Subcutaneous preadipocyte (primary cell): ENCODE measurements around the gene TREM1. TPM values are rescaled to one million over a fixed set of nuclear protein-coding genes. Genes with fewer than 3 reads are reported as not detected.

Source experiments
- small RNA-seq: library from RNA; depleted of rRNA; stranded (forward); fragments of <200 nt; gene quantifications from one replicate; pipeline ENCODE3, GENCODE V24; 2012
- total RNA-seq: library from RNA; depleted of rRNA; stranded (reverse); fragments of >200 nt; gene quantifications from 2 replicates; pipeline ENCODE4 v1.2.3, GENCODE V29; 2012

The TREM1 gene
- total RNA-seq = 0.78 and 7.0 TPM in 2 replicates

GRCh38 chr6:41286544-41287346 is at the start of gene TREM1:
TSS of gene TREM1 (minus strand) at chr6:41286682. CDS start at chr6:41286655, 27 bp downstream.

GRCh38 chr6:41335296-41335695 is 48.8 kb upstream of the TREM1 start, which contains the start of gene NCR2:
TSS of gene NCR2 (plus strand) at chr6:41335608. CDS start at chr6:41335877, 269 bp downstream.

GRCh38 chr6:41228096-41228495 is 58.4 kb downstream of the TREM1 start, which contains the start of gene TREML4:
TSS of gene TREML4 (plus strand) at chr6:41228349. CDS start at chr6:41228428, 79 bp downstream.

Small RNA genes within 50 kb of the gene (small RNA-seq; reads per million reads assigned to genes)
- gene AL391903.2 (not detected), gene AL391903.3 (not detected), gene RNA5SP207 (0.19 reads per million), gene RNU6-643P (not detected)

Other genes starting within 250 kb of the TREM1 start
- gene UNC5CL, start 247.5 kb downstream of the TREM1 start, total RNA-seq = under 0.01 TPM in 2 replicates
- gene TSPO2, start 244.2 kb downstream of the TREM1 start, total RNA-seq = not detected in 2 replicates
- gene APOBEC2, start 233.5 kb downstream of the TREM1 start, total RNA-seq = not detected in 2 replicates
- 4.8 and 6.3 TPM in 2 replicates for gene OARD1, start 214.3 kb downstream of the TREM1 start, total RNA-seq
- 5.9 and 11.3 TPM in 2 replicates for gene NFYA, start 213.7 kb downstream of the TREM1 start, total RNA-seq
- not detected in 2 replicates for gene TREML1, start 132.3 kb downstream of the TREM1 start, total RNA-seq
- not detected in 2 replicates for gene TREM2, start 123.6 kb downstream of the TREM1 start, total RNA-seq
- gene TREML2, start 85.5 kb downstream of the TREM1 start, total RNA-seq = not detected in 2 replicates
- not detected in 2 replicates for gene TREML4, start 58.3 kb downstream of the TREM1 start, total RNA-seq
- not detected in 2 replicates for gene NCR2, start 48.9 kb upstream of the TREM1 start, total RNA-seq